ENCODE data around the gene RRAGD.

GRCh38 chr6:89400912-89401399 is 11.1 kb downstream of the RRAGD start:
- TF ChIP-seq CTCF (IDR thresholded peaks at IDR 0.05) (no peak), POLR2A (IDR thresholded peaks at IDR 0.05) (no peak)
